ENCODE results near the gene UNC13A.

GRCh38 chr19:17681505-17682125 is 6.5 kb downstream of the UNC13A start:
- no peak for TF ChIP-seq POLR2AphosphoS2 (IDR thresholded peaks at IDR 0.05; ENCODE audit: low read depth, low read length)
- no peak for TF ChIP-seq USF2 (IDR thresholded peaks at IDR 0.05; ENCODE audit: low read depth, low read length)
- TF ChIP-seq USF2 (CRISPR knock-in tag; IDR thresholded peaks at IDR 0.05; ENCODE audit: borderline replicate concordance): no peak
- TF ChIP-seq TBP (CRISPR knock-in tag; IDR thresholded peaks at IDR 0.05): no peak
- TF ChIP-seq ZXDC (CRISPR knock-in tag; IDR thresholded peaks at IDR 0.05): no peak
- 0 out of 2 replicates have a peak, but pooled peaks have one; percentile 52 for TF ChIP-seq HBP1 (CRISPR knock-in tag; IDR thresholded peaks at IDR 0.05; ENCODE audit: low read depth)
- no peak for TF ChIP-seq CTCF (CRISPR knock-in tag; IDR thresholded peaks at IDR 0.05)
- TF ChIP-seq PREB (CRISPR knock-in tag; IDR thresholded peaks at IDR 0.05): no peak
- no peak for TF ChIP-seq SSRP1 (CRISPR knock-in tag; IDR thresholded peaks at IDR 0.05)
- TF ChIP-seq CEBPB (IDR thresholded peaks at IDR 0.05; ENCODE audit: borderline replicate concordance, low read depth, low read length): no peak

All from HepG2 (cell line).